Calu3 (cell line): ENCODE results near the gene ANXA3. TPM values are rescaled to one million over a fixed set of nuclear protein-coding genes. Genes with fewer than 3 reads are reported as not detected.

Experiments
- BruUV-seq: library from RNA; stranded (reverse); fragments of 400-500 nt; replicated peaks from 2 replicates; lab custom pipeline; 2021; lab: Mats Ljungman, UMichigan
- CTCF ChIA-PET: fragments of 300-600 bp; sonication (Branson Sonifier 250); formaldehyde crosslinking; loops from one replicate; lab custom pipeline; 2022; ENCODE audit warnings: antibody characterized with exemption; lab: Charles Lee
- DNase-seq: peaks from one replicate; pipeline ENCODE4 v3.0.0; 2022
- H3K27ac Mint-ChIP-seq: one replicate; pipeline ENCODE4 v1.8.0; 2022; ENCODE audit warnings: mixed read lengths; ENCODE audit not compliant: unreplicated experiment
- H3K27me3 Mint-ChIP-seq: one replicate; pipeline ENCODE4 v1.8.0; 2022; ENCODE audit warnings: mixed read lengths; ENCODE audit not compliant: unreplicated experiment
- H3K36me3 Mint-ChIP-seq: one replicate; pipeline ENCODE4 v1.8.0; 2022; ENCODE audit warnings: mild to moderate bottlenecking, moderate library complexity, mixed read lengths; ENCODE audit not compliant: insufficient read depth, unreplicated experiment
- H3K4me1 Mint-ChIP-seq: one replicate; pipeline ENCODE4 v1.8.0; 2022; ENCODE audit warnings: mild to moderate bottlenecking, low read depth, mixed read lengths; ENCODE audit not compliant: unreplicated experiment
- H3K4me3 Mint-ChIP-seq: one replicate; pipeline ENCODE4 v1.8.0; 2022; ENCODE audit warnings: mild to moderate bottlenecking, low read depth, moderate library complexity, mixed read lengths; ENCODE audit not compliant: unreplicated experiment
- H3K9me3 Mint-ChIP-seq: one replicate; pipeline ENCODE4 v1.8.0; 2022; ENCODE audit warnings: low read depth, mixed read lengths; ENCODE audit not compliant: unreplicated experiment
- CTCF ChIP-seq: fragments of 200-600 bp; IDR thresholded peaks from one replicate; pipeline ENCODE4 v1.8.0; 2022; ENCODE audit warnings: antibody characterized with exemption; ENCODE audit not compliant: unreplicated experiment
- intact Hi-C: fragments of 100-400 bp; cut with micrococcal nuclease; formaldehyde crosslinking; loops from one replicate; pipeline ENCODE4 v1.10.0; 2022; ENCODE audit not compliant: unreplicated experiment
- total RNA-seq: library from RNA; stranded (reverse); gene quantifications from 2 replicates; pipeline ENCODE4 v1.2.3, GENCODE V29; 2022

The ANXA3 gene
- total RNA-seq, 1 experiment from 2014 or later = 188 TPM

GRCh38 chr4:78518561-78518960, 33.0 kb upstream of the ANXA3 start:
- Mint-ChIP-seq H3K9me3 (no peaks in the 10 kb centered on the region), H3K4me3 (no peak overlapping the region), H3K27ac (no peak overlapping the region), H3K27me3 (no peaks in the 10 kb centered on the region), H3K36me3 (peaks cover 6% of the 10 kb centered on the region), H3K4me1 (no peaks in the 10 kb centered on the region)
- intact Hi-C loops = loop anchor here (10.0 kb wide), 2 partner anchors 94 to 524 kb away; no protein-coding TSS in a partner anchor
- TF ChIP-seq CTCF = no peak
- CTCF ChIA-PET = no interaction called here
- no TSS peak for BruUV-seq
- DNase-seq = no peak

- Mint-ChIP-seq H3K4me1 (peaks cover 6% of the 10 kb centered on the region), H3K27ac (no peak overlapping the region), H3K4me3 (no peak overlapping the region), H3K27me3 (no peaks in the 10 kb centered on the region), H3K9me3 (no peaks in the 10 kb centered on the region), H3K36me3 (peaks cover 6% of the 10 kb centered on the region)
- CTCF ChIA-PET = no interaction called here
- intact Hi-C loops = loop anchor here (10.0 kb wide), 2 partner anchors 95 to 525 kb away; no protein-coding TSS in a partner anchor
- DNase-seq = no peak
- no TSS peak for BruUV-seq
- TF ChIP-seq CTCF = no peak
Measured at GRCh38 chr4:78519962-78520361, 31.6 kb upstream of the ANXA3 start.

- H3K27me3 Mint-ChIP-seq = no peaks in the 10 kb centered on the region
- BruUV-seq = no TSS peak
- no peak for DNase-seq
- H3K4me1 Mint-ChIP-seq = peaks cover 14% of the 10 kb centered on the region
- H3K4me3 Mint-ChIP-seq = no peak overlapping the region
- intact Hi-C loops = no loop called here
- TF ChIP-seq CTCF = no peak
- H3K9me3 Mint-ChIP-seq = no peaks in the 10 kb centered on the region
- CTCF ChIA-PET = no interaction called here
- H3K27ac Mint-ChIP-seq = no peak overlapping the region
- peaks cover 6% of the 10 kb centered on the region for H3K36me3 Mint-ChIP-seq
Measured at GRCh38 chr4:78520808-78521226, 30.8 kb upstream of the ANXA3 start.

GRCh38 chr4:78524009-78524408, 27.6 kb upstream of the ANXA3 start:
- intact Hi-C loops = no loop called here
- Mint-ChIP-seq H3K27ac (no peak overlapping the region), H3K4me1 (peaks cover 16% of the 10 kb centered on the region), H3K27me3 (no peaks in the 10 kb centered on the region), H3K9me3 (no peaks in the 10 kb centered on the region), H3K4me3 (no peak overlapping the region), H3K36me3 (peaks cover 6% of the 10 kb centered on the region)
- no peak for DNase-seq
- CTCF ChIA-PET = interaction anchor here (1.1 kb wide), 1 partner anchor 10 kb away, joined by 3 read pairs; no protein-coding TSS in a partner anchor
- BruUV-seq = no TSS peak
- no peak for TF ChIP-seq CTCF
